Neuronal stem cell (in vitro differentiated cells): ENCODE measurements around the gene SPIRE2.
"Not testable (repeated sequence)": the region's sequence is repeated elsewhere in the genome, so short reads cannot be mapped to it uniquely, and the experiment has no call there.

Source experiments
- DNase-seq: peaks from one replicate; pipeline ENCODE4 v3.0.0-alpha.2; 2013; ENCODE audit warnings: low spot score
- H2AFZ ChIP-seq: one replicate; pipeline ENCODE4 v1.6.1; 2013; ENCODE audit warnings: mild to moderate bottlenecking, low read length, inconsistent platforms
- H2AK5ac ChIP-seq: 2 replicates; pipeline ENCODE4 v1.6.1; 2013; ENCODE audit warnings: low read depth, mild to moderate bottlenecking, inconsistent platforms, low read length, moderate library complexity, mixed read lengths
- H2BK120ac ChIP-seq: 2 replicates; pipeline ENCODE4 v1.6.1; 2013; ENCODE audit warnings: low read depth, mild to moderate bottlenecking, inconsistent platforms, low read length, moderate library complexity, mixed read lengths
- H2BK12ac ChIP-seq: one replicate; pipeline ENCODE4 v1.6.1; 2013; ENCODE audit warnings: low read length, inconsistent platforms
- H2BK15ac ChIP-seq: 2 replicates; pipeline ENCODE4 v1.6.1; 2013; ENCODE audit warnings: mild to moderate bottlenecking, low read length, inconsistent platforms, mixed read lengths
- H2BK5ac ChIP-seq: one replicate; pipeline ENCODE4 v1.6.1; 2013; ENCODE audit warnings: inconsistent platforms, mild to moderate bottlenecking, low read length, moderate library complexity
- H3K14ac ChIP-seq: one replicate; pipeline ENCODE4 v1.6.1; 2013; ENCODE audit warnings: low read length, inconsistent platforms
- H3K18ac ChIP-seq: 2 replicates; pipeline ENCODE4 v1.6.1; 2013; ENCODE audit warnings: low read length, inconsistent platforms
- H3K23ac ChIP-seq: 2 replicates; pipeline ENCODE4 v1.6.1; 2013; ENCODE audit warnings: low read depth, mild to moderate bottlenecking, mixed read lengths, low read length, inconsistent platforms; ENCODE audit not compliant: poor library complexity
- H3K27ac ChIP-seq: replicated peaks from 3 replicates; pipeline ENCODE4 v1.5.1; 2013; ENCODE audit warnings: low read length, inconsistent platforms
- H3K27me3 ChIP-seq, 3 experiments: 2 replicates each; pipeline ENCODE4 v1.6.1; 2013; ENCODE audit warnings: low read length in 3 of 3, mild to moderate bottlenecking in 2 of 3, inconsistent platforms in 1 of 3, low read depth in 1 of 3, mixed read lengths in 1 of 3, moderate library complexity in 1 of 3; ENCODE audit not compliant: control insufficient read depth in 3 of 3, insufficient read depth in 3 of 3
- H3K36me3 ChIP-seq, 2 donors: replicated peaks in 1 of 2; 2 replicates each; pipeline ENCODE4 v1.6.1; 2013; ENCODE audit warnings: low read length in 2 of 2; ENCODE audit not compliant: control insufficient read depth in 2 of 2, insufficient read depth in 2 of 2
- H3K4ac ChIP-seq: 2 replicates; pipeline ENCODE4 v1.6.1; 2013; ENCODE audit warnings: inconsistent platforms, mild to moderate bottlenecking, low read length, moderate library complexity
- H3K4me1 ChIP-seq, 2 donors: 1 replicate in 1 of 2; 2 replicates in 1 of 2; pipeline ENCODE4 v1.6.1; 2013; ENCODE audit warnings: low read length in 2 of 2, low read depth in 1 of 2; ENCODE audit not compliant: control insufficient read depth in 2 of 2, insufficient read depth in 1 of 2
- H3K4me2 ChIP-seq: one replicate; pipeline ENCODE4 v1.6.1; 2013; ENCODE audit warnings: mild to moderate bottlenecking, low read length, inconsistent platforms; ENCODE audit not compliant: insufficient read depth, poor library complexity, severe bottlenecking
- H3K4me3 ChIP-seq, 2 donors: 2 replicates each; pipeline ENCODE4 v1.5.1; 2013; ENCODE audit warnings: low read length in 2 of 2, mild to moderate bottlenecking in 2 of 2, inconsistent platforms in 1 of 2, moderate library complexity in 1 of 2
- H3K79me1 ChIP-seq: one replicate; pipeline ENCODE4 v1.6.1; 2013; ENCODE audit warnings: low read depth, mild to moderate bottlenecking, inconsistent platforms, low read length, moderate library complexity
- H3K9ac ChIP-seq: one replicate; pipeline ENCODE4 v1.6.1; 2013; ENCODE audit warnings: mild to moderate bottlenecking, low read depth, low read length, inconsistent platforms; ENCODE audit not compliant: poor library complexity
- H3K9me3 ChIP-seq, 2 donors: replicated peaks in 1 of 2; 2 replicates each; pipeline versions ENCODE3 to v1.6.1; 2013; ENCODE audit warnings: low read length in 2 of 2, mild to moderate bottlenecking in 2 of 2, inconsistent platforms in 1 of 2, low read depth in 1 of 2, mixed read lengths in 1 of 2, moderate library complexity in 1 of 2; ENCODE audit not compliant: control insufficient read depth in 2 of 2, insufficient read depth in 1 of 2
- H4K8ac ChIP-seq: one replicate; pipeline ENCODE4 v1.6.1; 2013; ENCODE audit warnings: low read depth, mild to moderate bottlenecking, inconsistent platforms, low read length, moderate library complexity
- H4K91ac ChIP-seq: one replicate; pipeline ENCODE4 v1.6.1; 2013; ENCODE audit warnings: low read length, low read depth, mild to moderate bottlenecking, inconsistent platforms; ENCODE audit not compliant: poor library complexity
- WGBS, 2 donors: extraction: QIAGEN DNeasy Blood & Tissue Kit; methylation state at CpG; one replicate each; pipeline ENCODE4 v1.1.7; 2013; ENCODE audit warnings: missing lambda C conversion rate in 2 of 2, mixed read lengths in 1 of 2; ENCODE audit not compliant: insufficient read length in 2 of 2, insufficient replicate concordance in 1 of 2; ENCODE audit errors: extremely low coverage in 2 of 2; 5-methylcytosine and 5-hydroxymethylcytosine counted together

The SPIRE2 gene

GRCh38 chr16:89801800-89802199 is 26.5 kb upstream of the SPIRE2 start:
- H3K79me1 ChIP-seq = peaks cover 2% of the 10 kb centered on the region
- no peak overlapping the region for H2AK5ac ChIP-seq
- no peaks in the 10 kb centered on the region for H3K9me3 ChIP-seq
- H3K4ac ChIP-seq = no peak overlapping the region
- no peak overlapping the region for H3K18ac ChIP-seq
- H3K27ac ChIP-seq = no peak overlapping the region
- no peaks in the 10 kb centered on the region for H3K27me3 ChIP-seq
- no peak overlapping the region for H3K23ac ChIP-seq
- no peak overlapping the region for H2AFZ ChIP-seq
- H4K8ac ChIP-seq = no peak overlapping the region
- H3K4me3 ChIP-seq = no peak overlapping the region
- no peak overlapping the region for H2BK12ac ChIP-seq
- no peak overlapping the region for H3K9ac ChIP-seq
- no CpG with 5 or more reads among the region's 12 CpGs for WGBS, 2 donors
- no peak overlapping the region for H4K91ac ChIP-seq
- no peak overlapping the region for H3K14ac ChIP-seq
- no peak overlapping the region for H3K4me2 ChIP-seq
- no peak for DNase-seq
- no peak overlapping the region for H2BK5ac ChIP-seq
- H3K36me3 ChIP-seq = peaks cover 36 to 93% of the 10 kb centered on the region in 2 donors
- H2BK120ac ChIP-seq = no peak overlapping the region
- H2BK15ac ChIP-seq = no peak overlapping the region
- no peaks in the 10 kb centered on the region for H3K4me1 ChIP-seq

GRCh38 chr16:89805136-89805905 is 23.0 kb upstream of the SPIRE2 start:
- peaks cover 25 to 92% of the 10 kb centered on the region in 2 donors for H3K36me3 ChIP-seq
- H3K23ac ChIP-seq = no peak overlapping the region
- H3K27ac ChIP-seq = no peak overlapping the region

DNA sequence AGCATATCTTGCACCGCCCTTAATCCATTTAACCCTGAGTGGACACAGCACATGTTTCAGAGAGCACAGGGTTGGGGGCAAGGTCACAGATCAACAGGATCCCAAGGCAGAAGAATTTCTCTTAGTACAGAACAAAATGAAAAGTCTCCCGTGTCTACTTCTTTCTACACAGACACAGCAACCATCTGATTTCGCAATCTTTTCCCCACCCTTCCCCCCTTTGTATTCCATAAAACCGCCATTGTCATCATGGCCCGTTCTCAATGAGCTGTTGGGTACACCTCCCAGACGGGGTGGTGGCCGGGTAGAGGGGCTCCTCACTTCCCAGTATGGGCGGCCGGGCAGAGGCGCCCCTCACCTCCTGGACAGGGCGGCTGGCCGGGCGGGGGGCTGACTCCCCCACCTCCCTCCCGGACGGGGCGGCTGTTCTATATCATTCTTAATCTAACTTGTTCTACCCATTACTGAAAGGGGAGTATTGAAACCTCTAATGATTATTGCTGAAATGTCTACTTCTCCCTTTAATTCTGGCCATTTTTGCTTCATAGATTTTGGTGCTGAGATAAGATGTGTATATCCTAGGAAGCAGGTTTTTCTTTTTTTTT is 21.6 kb upstream of the SPIRE2 start:
- H3K36me3 ChIP-seq = peaks cover 27 to 93% of the 10 kb centered on the region in 2 donors
- H2BK15ac ChIP-seq, H3K9me3 ChIP-seq, H3K4me3 ChIP-seq, H3K14ac ChIP-seq, H2AK5ac ChIP-seq, H2BK12ac ChIP-seq, H3K27ac ChIP-seq, H4K91ac ChIP-seq, H3K79me1 ChIP-seq, H3K18ac ChIP-seq, DNase-seq, H2BK120ac ChIP-seq, H3K4me1 ChIP-seq, H3K9ac ChIP-seq, H3K4ac ChIP-seq, H2BK5ac ChIP-seq, H4K8ac ChIP-seq, H3K27me3 ChIP-seq, H3K4me2 ChIP-seq, H3K23ac ChIP-seq, H2AFZ ChIP-seq: not testable (repeated sequence)
- no CpG with 5 or more reads among the region's 16 CpGs for WGBS, 2 donors

More at GRCh38 chr16:89805136-89805905, 23.0 kb upstream of the SPIRE2 start:
- H3K9me3 ChIP-seq = no peaks in the 10 kb centered on the region
- H4K8ac ChIP-seq = no peak overlapping the region
- no peak overlapping the region for H2BK15ac ChIP-seq
- no peak overlapping the region for H2BK12ac ChIP-seq
- no peak overlapping the region for H3K4me2 ChIP-seq
- H2BK5ac ChIP-seq = no peak overlapping the region
- H4K91ac ChIP-seq = no peak overlapping the region
- no peak overlapping the region for H3K9ac ChIP-seq
- H3K18ac ChIP-seq = no peak overlapping the region
- WGBS, 2 donors = no CpG with 5 or more reads among the region's 15 CpGs
- no peak for DNase-seq
- H3K4ac ChIP-seq = no peak overlapping the region
- no peaks in the 10 kb centered on the region for H3K4me1 ChIP-seq
- H2AK5ac ChIP-seq = no peak overlapping the region
- H3K14ac ChIP-seq = no peak overlapping the region
- H2AFZ ChIP-seq = no peak overlapping the region
- peaks cover 4% of the 10 kb centered on the region for H3K79me1 ChIP-seq
- H2BK120ac ChIP-seq = no peak overlapping the region
- peak overlapping the region in 1 of 2 donors; percentile 42 for H3K4me3 ChIP-seq
- H3K27me3 ChIP-seq = no peaks in the 10 kb centered on the region

GRCh38 chr16:89808475-89808874 is 19.8 kb upstream of the SPIRE2 start:
- H4K91ac ChIP-seq = no peak overlapping the region
- WGBS, 2 donors = no CpG with 5 or more reads among the region's 4 CpGs

More at GRCh38 chr16:89808475-89808874, 19.8 kb upstream of the SPIRE2 start:
- H4K8ac ChIP-seq = no peak overlapping the region
- no peak overlapping the region for H2BK120ac ChIP-seq
- H3K4me1 ChIP-seq = no peaks in the 10 kb centered on the region
- H2BK15ac ChIP-seq = no peak overlapping the region
- no peak overlapping the region for H3K4me3 ChIP-seq
- no peak overlapping the region for H3K18ac ChIP-seq
- peaks cover 19 to 93% of the 10 kb centered on the region in 2 donors for H3K36me3 ChIP-seq
- peaks cover 6% of the 10 kb centered on the region for H3K79me1 ChIP-seq
- no peak overlapping the region for H2AK5ac ChIP-seq
- H3K27me3 ChIP-seq = no peaks in the 10 kb centered on the region
- no peak overlapping the region for H3K4me2 ChIP-seq
- H3K4ac ChIP-seq = no peak overlapping the region
- H3K14ac ChIP-seq = no peak overlapping the region
- no peak overlapping the region for H2BK12ac ChIP-seq
- H3K9me3 ChIP-seq = no peaks in the 10 kb centered on the region
- no peak overlapping the region for H3K27ac ChIP-seq
- no peak overlapping the region for H2BK5ac ChIP-seq
- no peak overlapping the region for H3K23ac ChIP-seq
- H2AFZ ChIP-seq = no peak overlapping the region
- no peak overlapping the region for H3K9ac ChIP-seq
- DNase-seq = no peak
